ENCODE results near the gene NOTCH1.
A peak's percentile ranks its signal among the peaks of the same experiment; 100 is the strongest.
"Not testable (repeated sequence)": the region's sequence is repeated elsewhere in the genome, so short reads cannot be mapped to it uniquely, and the experiment has no call there.

NOTCH1 gene

DNA sequence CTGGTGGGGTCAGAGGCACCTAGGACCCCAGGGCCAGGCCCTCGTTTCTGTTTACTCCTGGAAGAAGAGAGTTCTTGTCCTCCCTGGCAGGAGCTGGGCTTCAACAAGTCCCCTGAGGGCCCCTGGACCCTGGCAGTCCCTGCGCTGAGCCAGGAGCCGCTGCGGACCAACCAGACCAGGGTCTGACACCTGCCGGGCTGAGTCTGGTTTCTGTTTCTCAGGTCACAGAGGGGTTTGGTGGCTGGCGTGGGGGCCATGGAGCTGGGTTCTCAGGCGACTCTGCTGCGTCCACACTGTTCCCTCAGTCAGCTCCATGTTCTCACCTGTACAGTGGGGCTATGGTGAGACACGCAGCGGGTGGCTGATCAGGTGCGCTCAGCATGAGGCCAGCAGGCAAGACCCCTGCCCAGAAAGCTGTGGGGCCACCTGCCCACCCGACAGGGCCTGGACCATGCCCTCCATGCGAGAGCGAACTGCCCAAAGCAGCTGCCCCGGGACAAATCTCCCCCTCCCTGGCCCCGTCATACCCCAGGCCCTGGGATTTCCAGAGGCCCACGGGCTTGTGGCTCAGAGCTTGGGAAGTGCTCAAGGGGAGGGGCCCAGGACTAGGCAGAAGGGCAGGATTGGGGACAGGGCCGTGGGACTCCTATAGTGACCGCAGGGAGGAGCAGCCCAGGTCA lies 17.9 kb upstream of the NOTCH1 start:
- no peak for DNase-seq

DNA sequence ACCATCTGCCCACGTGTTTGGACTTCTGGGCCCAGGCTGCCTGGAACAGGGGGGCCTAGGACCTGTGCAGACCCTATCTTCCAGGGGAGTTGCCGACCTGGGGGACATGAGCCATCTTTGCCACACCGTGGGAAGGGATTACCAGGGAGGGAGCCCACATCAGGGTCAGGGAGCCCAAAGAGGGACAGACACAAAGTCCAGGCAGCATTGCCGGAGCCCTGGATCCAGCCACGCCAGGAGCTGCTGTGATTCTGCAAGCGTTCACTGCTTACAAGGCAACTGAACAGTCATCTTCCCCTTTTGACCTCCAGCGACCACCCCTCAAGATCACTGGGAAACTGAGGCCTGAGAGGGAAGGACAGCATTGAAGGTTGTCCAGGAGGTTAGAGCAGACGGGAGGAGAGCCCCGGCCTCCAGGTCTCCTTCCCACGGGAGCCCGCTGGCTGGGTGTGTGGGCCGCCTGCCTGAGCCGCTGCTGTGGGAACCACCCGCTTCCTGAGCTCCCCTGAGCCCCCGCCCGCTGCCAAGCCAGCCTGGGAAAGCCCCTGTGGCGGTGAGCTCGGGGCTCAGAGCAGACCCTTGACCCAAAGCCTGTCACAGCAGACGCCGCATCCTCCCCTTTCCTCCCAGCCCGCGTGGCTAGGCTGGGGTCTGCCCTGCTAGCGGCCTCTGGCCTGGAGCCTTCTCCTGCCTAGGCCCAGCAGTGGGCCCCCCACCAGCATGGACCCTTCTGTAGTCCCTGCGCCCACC lies 17.1 kb upstream of the NOTCH1 start:
- DNase-seq = no peak

DNA sequence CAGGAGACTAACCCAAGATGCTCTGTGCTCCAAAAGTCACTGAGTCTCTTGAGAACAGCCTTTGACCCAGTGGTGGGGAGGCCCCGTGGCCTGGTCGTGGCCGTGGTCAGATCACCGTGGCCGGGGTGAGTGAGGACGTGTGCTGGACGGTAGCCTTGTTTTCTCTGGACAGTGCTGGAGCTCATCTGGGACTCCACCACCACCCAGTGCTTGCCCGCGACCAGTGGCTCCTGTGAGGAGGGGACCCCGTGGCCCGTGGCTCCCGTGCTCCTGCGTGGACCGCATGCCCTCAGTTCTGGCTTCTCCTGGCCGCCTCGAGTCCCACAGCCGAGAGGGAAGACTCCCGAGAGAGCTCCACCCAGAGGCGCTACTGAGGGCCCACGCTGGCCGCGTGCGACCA lies 15.9 kb upstream of the NOTCH1 start:
- no peak for DNase-seq

DNA sequence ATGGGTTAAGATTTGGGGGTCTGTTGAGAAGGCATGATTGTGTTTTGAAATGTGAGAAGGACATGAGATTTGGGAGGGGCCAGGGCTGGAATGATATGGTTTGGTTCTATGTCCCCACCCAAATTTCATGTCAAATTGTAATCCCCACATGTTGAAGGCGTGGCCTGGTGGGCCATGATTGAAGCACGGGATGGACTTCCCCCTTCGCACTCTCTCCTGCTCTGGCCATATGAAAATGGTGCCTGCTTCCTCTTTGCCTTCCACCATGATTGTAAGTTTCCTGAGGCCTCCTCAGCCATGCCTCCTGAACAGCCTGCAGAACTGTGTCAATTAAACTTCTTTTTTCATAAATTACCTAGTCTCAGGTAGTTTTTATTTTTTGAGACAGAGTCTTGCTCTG lies 14.7 kb upstream of the NOTCH1 start:
- DNase-seq = no peak

DNA sequence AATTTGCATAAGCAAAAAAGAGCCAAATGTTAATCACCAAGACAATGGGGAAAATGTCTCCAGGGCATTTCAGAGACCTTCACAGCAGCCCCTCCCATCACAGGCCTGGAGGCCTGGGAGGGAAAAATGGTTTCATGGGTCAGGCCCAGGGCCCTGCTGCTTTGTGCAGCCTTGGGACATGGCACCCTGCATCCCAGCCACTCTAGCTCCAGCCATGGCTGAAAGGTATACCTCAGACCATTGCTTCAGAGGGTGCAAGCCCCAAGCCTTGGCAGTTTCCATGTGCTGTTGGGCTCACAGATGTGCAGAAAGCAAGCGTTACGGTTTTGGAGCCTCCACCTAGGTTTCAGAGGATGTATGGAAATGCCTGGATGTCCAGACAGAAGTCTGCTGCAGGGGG lies 13.5 kb upstream of the NOTCH1 start:
- not testable (repeated sequence) for DNase-seq

DNA sequence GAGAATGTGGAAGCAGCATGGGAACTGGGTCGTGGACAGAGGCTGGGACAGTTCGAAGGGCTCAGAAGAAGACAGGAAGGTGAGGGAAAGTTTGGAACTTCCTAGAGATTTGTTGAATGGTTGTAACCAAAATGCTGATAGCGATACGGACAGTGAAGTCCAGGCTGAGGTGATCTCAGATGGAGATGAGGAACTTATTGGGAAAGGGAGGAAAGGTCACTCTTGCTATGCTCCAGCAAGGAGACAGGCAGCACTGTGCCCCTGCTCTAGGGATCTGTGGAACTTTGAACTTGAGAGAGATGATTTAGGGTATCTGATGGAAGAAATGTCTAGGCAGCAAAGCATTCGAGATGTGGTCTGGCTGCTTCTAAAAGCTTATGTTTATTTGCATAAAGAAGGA lies 13.0 kb upstream of the NOTCH1 start:
- not testable (repeated sequence) for DNase-seq

DNA sequence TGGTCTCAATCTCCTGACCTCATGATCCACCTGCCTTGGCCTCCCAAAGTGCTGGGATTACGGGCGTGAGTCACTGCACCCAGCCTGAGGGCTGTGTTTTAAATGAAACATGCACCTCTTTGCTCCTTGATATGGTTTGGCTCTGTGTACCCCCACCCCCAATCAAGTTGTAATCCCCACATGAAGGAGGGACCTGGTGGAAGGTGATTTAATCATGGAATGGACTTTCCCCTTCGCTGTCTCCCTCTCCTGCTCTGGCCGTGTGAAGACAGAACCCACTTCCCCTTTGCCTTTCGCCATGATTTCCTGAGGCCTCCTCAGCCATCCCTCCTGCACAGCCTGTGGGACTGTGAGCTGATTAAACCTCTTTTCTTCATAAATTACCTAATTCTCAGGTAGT lies 12.5 kb upstream of the NOTCH1 start:
- DNase-seq = peak; percentile 50 to 58

DNA sequence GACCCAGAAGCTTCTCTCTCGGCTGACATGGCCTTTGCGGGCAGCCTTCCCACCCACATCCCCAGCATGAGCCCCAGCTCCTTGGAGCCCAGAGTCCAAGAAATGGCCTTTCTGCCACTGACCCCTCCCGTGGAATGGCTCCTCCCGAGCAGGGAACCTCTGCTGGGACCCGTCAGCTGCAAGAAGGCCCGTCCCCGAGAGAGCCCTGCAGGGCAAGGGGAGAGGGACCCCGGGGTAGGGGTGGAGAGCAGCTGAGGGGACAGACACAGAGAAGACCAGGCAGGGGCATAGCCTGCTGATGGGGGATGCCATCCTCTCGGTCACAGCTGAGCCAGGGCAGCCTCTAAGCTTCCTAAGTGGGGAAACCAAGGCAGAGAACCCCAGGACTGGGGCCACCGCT lies 11.2 kb upstream of the NOTCH1 start:
- DNase-seq = no peak

DNA sequence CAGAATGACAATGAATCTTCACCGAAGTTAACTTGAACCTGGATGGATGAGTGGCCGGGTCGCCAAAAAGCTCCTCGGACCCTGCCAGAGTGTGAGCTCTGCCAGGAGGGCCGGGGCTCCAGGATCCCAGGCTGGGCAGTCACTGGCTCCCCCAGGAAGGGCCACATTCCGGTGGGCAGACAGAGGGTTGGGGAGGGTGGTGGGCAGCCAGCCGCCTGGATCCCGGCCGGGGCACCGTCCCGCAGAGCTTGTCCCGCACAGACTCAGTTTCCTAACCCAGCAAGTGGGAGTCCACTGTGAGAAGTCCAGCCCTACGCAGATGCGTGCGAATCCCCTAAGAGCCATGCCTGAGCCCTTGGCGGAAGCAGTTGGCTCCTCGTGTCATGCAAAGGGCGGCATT lies 10.3 kb upstream of the NOTCH1 start:
- DNase-seq = no peak

DNA sequence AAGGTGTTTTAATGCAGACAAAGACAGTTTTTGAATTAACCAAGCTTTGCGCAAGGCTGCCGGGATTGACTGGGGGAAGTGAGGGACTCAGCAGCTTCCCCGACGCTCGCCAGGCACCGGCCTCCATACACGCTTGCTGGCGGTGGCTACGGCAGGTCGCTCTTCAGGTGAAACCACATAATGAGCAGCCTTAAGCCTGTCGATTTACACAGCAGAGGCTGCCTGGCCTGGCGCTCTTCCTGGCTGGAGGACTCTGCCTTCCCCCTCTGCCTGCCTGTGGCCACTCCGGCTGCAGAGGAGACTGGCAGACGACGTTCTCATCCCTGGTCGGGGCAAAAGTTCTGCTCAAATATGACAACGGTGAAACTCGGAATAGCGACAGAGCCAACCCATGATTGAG lies 9.0 kb upstream of the NOTCH1 start:
- DNase-seq = no peak

DNA sequence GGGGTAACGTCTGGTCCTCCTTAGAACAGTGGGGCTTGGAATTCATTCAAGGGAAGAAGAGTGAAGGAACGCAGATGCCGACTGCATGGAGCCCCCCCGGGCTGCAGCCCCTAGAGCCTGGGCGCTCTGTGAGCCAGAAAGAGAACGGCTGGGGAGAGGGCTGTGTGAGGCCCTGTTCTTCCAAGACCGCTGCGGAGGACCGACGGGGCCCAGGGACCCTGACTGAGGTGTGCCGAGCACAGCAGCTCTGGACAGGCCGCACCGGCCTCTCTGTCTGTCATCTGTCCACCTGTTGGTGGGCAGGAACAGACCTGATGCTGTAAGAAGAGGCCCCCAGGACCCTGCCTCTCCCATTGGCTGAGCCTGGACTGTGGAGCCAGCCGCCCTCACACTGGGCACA lies 7.7 kb upstream of the NOTCH1 start:
- DNase-seq = no peak

DNA sequence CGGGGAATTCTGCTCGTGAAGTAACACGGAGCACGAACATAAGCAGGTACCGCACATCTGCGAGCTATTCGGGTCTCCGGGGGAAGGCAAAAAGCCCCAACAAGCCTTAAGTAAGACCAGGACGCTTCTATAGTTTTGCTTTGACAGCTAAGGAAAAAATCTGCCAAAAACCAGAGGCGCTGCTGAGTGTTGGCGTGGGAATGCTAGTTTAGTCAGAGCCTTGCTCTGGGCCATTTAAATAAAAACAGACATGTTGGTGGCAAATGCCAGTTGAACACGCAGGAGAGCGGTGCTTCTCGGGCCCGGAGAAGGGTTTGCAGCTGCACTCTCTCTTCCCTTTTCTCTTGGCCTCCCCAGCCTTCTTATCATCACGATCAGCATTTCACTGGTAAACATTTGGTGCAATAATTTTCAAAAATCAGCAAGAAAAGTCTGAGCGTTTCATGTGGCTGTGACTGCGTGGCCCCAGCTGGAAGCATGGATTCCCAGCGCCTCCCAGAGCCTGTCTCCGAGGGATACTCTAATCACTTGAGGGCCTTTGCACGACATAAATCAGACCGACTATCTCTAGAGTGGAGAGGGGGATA lies 6.4 kb upstream of the NOTCH1 start:
- peak; percentile 23 to 35 for DNase-seq

DNA sequence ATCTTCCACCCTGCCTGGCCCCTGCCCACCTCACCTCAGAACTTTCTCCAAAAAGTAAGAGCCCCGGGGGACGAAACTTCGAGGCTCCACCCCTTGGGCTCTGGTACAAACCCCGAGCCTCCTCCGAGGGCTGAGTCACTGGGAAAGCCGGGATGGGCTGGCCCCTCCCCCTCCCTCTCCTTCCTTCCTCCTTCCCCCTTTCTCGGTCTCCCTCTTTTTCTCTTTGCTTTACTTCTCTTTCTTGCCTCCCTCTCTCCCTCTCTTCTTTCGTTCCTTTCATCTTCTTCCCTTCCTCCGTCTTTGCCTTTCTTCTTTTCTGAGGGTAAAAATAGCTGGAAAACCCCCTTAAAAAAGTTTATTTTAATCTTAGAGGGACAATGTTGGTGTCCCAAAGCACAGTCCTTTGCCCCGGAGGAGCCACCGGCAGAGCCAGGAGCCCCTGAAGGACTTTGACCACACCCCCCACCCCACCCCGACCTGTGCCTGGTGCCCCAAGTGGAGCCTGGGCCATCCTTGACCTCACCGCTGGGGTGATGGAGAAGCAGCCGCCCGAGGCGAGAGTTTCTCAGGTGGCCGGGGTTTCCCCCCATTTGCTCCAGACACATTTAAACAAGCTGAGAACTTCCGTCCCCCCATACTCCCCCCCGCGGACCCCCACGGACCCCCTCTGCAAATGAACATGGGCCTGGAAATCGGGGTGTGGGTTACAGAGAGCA lies 5.7 kb upstream of the NOTCH1 start:
- no peak for DNase-seq

DNA sequence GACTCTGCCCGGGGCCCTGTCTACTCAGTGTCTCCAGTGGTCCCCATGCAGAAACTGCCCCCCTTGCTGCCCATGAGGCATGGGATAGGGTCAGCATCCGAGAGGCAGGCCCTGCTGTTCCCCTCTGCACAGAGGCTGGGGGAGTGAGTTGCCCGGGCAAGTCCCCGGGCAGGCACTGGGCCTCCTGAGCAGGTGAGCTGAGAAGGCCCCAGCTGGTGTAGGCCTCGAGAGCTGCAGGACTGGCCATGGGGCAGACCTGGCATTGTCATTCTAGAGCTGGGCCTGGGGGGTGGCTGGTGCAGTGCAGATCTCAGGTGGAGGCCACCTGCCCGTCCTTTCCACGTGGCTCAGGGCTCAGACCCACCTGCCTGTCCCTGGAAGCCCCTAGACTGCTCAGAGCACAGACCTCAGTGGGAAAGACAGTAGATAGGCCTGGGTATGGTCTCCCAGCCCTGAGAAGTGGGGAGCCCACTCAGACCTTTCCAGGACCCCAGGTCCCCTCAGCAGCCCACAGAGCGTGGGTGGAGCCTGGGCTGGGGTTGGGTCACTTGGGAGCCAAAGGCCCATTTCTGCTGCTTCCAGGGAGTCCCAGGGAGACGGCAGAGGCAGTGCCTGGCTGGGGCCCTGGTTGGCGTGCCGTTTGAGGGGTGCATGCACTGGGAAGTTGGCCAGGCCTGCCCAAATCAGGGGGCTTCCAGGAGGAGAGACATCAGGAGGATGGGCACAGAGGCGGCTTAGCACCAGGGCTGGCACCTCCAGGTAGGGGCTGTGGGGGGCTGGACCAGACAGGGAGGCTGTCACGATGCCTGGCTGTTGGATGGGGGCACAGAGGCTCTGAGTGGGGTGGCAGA lies 4.8 kb upstream of the NOTCH1 start:
- no peak for DNase-seq

DNA sequence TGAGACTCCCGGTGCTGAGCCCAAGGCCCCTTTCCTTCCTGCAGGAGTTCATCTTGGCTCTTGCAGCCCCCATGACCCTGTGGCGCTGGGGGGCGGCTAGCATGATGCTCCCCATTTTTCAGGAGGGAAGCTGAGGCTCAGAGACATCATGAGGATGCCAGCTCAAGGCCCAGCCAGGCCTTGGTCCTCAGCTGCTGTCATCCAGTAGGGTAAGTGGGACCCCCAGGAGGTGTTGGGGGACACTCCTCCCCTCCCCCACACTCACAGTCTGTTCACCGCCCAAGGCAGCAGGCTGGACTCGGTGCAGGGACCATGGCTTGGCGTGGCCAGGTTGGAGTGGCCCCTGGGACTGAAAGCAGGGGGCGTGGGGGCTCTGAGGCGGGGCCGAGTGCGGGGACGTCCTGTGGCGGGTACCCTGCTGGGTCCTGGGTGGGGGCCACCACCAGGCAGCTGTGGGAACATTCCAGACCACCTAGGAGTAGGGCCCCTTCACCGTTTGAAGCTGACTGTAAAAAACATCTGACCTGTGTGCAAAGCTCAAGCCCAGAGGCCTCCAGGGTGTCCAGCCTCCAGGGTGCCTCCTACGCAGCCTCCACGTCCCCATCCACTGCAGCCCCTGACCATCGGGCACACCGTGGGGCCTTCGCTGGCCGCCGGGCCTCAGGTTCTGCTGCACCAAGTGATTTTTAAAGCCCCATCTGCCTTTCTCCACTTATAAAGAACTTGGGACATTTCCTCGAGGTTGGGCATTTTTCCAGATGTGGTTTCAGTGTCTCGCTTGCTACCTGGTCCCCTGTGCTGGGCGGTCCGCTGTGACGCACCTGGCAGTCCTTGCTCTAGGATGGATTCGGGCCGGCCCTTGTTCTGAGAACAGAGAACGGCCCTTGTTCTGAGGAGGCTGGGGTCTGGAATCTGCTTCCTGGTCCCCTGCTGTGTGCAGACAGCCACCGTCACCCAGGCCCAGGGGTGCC lies 3.4 kb upstream of the NOTCH1 start:
- no peak for DNase-seq

DNA sequence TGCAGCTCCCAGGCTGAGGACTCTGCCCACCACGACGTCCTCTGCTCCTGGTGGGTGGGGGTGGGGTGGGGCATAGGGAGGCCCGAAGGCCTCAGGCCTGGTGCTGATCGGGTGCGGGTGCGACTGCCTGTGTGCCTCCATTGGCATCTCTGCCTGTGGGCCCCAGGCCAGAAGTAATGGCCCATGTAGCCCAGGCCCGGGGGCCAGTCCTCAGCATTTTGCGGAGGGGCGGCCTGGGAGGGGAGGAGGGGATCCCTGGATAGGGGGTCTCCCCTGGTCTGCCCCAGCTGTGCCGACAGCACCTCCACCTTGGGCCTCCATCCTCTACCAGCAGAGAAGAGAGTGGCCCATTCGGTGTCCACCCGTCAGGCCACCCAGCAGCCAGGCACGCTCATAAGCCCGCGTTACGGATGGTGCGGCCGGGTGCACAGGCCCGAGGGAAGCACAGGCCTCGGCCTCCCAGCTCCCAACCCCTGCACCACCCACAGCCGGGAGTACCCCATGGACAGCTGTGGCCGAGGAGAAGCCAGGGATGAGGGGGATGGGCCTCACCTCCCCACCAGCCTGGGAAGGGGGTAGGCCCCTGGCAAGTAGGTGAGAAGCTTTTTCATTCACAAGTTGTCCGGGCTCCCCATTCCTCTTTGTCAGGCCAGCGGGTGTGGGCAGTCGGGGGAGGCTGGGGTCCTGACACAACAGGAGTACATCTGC lies 1.8 kb upstream of the NOTCH1 start:
- no peak for DNase-seq

DNA sequence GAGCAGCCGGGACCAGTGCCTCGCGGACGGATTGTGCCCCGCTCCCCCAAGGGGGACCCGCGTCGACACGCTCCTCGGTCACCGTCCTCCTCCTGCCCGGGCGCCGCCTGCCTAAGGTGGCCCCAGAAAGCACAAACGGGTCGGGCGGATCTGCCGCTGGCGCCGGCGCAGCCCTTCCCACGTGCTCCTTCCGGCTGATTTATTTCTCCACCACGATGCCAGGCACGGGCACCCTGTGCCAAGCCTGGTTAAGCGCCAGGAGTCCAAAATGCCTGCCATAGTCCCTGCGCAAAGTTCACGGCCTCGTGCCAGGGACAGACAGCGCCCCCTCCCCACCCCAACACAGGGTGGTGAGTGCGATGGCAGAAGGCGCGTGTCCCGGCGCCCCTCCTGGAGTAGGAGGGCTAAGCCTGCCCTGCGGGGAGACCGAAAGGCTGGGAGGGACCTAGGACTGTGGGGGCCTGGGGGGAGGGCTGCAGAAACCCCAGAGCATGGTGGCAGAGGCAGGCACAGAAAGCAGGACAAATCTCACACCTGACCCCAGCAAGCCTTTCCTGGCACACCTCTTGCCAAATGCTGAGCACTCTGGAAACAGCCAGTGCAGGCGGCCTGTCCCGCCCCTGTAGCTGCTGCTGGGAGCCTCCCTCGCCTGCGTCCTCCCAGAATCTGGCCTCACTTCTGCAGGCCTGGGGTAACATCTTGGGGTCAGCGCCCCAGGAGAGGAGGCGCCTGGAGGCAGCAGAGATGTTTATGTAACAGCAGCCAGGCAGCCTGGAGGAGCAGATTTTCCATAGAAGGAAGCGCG lies 1.1 kb upstream of the NOTCH1 start:
- DNase-seq = peak in 1 of 2 experiments; percentile 19

DNA sequence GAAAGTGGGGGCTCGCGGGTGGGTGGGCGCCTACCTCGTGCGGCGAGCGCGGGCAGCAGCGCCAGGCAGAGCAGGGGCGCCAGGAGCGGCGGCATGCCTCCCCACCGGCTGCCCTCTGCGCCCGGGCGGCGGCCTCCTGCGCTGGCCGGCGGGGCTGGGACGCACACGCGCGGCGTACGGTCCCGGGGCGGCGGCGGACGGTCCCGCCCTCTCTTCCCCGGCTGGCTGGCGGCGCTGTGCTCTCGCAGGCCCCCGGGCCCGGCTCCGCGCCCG lies 220 bp downstream of the NOTCH1 start:
- DNase-seq = no peak

DNA sequence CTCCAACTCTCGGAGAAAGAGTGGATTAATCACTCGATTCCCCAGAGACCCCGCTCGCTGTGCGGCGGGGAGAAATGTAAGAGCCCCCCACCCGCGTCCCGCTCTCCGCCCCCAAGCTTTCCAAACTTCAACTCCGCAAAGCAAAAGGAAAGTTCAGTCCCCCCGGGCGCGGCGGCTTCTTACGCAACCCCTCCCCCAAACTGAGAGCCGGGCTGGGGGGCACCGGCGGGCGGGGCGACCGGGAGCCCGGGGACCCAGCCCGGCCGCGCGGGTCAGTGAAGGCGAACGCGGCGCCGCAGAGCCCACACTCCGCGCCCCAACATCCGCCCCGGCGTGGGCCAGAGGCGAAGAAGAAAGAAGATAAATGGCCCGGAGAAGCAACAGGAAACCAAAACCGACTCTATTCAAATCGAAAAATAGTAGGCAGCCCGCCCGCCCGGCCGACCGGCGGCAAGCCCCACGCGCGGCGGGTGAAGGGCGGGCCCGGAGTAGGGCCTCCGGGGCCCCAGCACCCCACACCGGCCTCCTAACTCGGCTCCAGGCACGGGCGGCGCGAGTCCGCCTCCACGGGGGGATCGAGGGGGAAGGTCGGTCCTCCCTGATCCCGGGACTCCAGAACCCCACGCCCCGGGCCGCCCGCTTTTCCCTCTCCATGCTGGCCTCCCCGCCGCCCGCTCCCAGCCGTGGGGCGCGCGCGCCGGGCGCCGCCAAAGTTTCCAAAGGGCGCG lies 720 bp downstream of the NOTCH1 start:
- no peak for DNase-seq
